GM21723 (cell line): ENCODE results near the gene DDX39A.
"Not testable (repeated sequence)": the region's sequence is repeated elsewhere in the genome, so short reads cannot be mapped to it uniquely, and the experiment has no call there.

Experiments
- ATAC-seq: cut with Tn5 transposase; IDR thresholded peaks from one replicate; pipeline ENCODE4 v1.9.1; 2021; ENCODE audit warnings: mild to moderate bottlenecking, moderate library complexity; ENCODE audit not compliant: unreplicated experiment

DDX39A gene

DNA sequence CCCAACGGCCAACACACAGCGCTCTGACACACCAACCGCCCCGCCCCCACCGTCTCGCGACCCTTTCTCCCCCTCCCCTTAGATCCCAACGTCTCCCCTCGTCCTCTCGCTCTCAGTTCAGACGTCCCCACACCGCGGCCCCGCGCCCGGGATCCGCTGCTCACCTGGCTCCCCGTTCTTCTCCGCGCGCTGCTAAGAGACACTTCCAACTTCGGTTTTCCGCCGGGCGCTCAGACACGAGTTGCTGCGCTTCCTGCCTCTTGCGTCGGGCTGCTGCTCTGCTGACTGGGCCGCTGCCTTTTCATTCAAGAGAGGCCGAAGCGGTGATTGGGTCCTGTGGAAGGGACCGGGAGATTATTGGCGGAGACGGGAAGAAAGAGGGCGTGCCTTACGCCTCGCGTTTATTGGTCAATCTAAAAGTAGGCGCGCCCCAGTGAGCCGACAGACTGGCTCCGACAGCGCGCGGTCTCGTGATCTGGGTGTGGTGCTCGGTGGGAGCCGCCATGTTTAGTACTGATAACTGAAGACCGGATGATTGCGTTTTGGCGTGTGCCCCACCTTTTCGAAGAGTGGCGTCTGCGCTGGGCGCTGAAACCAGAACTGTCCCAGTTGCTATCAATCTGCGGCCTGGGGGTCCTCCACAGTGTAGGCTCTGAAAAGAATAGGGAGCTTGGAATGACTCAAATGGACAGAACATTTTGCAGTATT lies at the start of gene DDX39A:
TSS of gene DDX39A (minus strand) at position 236 of the 708 bp plus-strand sequence. CDS start 6,121 bp downstream, outside the sequence.
- ATAC-seq: peak; percentile 86

DNA sequence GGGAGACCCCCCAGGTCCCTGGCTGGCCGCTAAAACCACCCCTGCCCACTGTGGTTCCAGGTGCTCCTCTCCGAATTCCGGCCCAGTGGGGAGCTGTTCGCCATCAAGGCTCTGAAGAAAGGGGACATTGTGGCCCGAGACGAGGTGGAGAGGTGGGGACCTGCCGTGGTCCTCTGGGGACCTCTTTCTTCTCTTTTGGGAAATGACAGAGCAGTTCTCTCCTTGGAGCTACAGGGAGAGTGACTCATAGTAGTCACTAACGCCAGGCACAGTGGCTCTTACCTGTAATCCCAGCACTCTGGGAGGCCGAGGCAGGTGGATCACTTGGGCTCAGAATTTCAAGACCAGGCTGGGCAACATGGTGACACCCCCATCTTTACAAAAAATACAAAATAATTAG lies 48.7 kb upstream of the DDX39A start:
- no peak for ATAC-seq

DNA sequence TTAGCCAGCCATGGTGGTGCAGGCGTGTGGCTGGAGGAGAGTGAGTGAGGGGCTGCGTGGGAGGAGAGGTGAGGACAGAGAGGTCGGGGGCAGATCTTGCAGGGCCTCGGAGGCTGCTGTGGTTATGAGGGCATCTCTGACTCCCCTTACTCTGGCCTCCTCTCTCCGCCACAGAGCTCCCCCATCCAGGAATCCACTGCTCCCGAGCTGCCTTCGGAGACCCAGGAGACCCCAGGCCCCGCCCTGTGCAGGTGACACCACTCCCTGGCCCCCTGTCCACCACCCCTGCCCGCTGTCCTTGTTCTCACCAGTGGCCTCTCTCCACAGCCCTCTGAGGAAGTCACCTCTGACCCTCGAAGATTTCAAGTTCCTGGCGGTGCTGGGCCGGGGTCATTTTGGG lies 48.2 kb upstream of the DDX39A start:
- no peak for ATAC-seq

DNA sequence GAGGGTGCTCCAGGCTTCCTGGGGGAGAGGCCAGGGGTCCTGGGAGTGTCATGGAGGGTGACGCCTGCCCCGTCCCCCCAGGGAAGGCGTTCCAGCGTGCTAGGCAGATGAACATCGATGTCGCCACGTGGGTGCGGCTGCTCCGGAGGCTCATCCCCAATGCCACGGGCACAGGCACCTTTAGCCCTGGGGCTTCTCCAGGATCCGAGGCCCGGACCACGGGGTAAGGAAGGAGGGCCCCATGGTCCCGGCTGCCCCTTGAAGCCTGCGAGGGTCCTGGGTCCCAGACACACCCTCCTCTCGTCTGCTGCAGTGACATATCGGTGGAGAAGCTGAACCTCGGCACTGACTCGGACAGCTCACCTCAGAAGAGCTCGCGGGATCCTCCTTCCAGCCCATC lies 44.6 kb upstream of the DDX39A start:
- ATAC-seq: no peak

DNA sequence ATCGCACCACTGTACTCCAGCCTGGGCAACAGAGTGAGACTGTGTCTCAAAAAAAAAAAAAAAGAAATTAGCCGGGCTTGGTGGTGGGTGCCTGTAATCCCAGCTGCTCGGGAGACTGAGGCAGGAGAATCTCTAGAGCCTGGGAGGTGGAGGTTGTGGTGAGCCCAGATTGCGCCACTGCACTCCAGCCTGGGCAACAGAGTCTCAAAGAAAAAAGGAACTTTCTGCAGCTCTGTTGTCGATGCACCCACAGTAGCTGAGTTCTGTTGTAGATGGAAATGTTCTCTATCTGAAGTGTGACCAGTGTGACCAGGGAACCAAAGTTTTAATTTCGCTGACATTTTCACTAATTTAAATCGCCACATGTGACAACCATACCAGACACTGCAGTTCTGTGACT lies 43.3 kb upstream of the DDX39A start:
- ATAC-seq: not testable (repeated sequence)

DNA sequence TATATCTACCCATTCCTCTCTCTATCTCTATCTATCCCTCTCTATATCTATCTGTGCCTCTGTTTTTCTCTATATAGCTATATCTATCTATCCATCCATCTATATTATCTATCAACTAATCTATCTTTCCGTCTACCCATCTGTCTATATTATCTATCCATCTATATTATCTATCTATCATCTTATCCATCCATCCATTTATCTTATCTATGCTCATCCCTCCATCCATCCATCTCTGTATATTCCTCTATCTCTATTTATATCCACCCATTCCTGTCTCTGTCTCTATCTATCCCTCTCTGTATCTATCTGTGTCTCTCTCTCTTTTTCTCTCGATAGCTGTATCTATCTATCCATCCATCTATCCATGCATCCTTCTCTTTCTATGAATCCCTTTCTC lies 41.8 kb upstream of the DDX39A start:
- no peak for ATAC-seq

DNA sequence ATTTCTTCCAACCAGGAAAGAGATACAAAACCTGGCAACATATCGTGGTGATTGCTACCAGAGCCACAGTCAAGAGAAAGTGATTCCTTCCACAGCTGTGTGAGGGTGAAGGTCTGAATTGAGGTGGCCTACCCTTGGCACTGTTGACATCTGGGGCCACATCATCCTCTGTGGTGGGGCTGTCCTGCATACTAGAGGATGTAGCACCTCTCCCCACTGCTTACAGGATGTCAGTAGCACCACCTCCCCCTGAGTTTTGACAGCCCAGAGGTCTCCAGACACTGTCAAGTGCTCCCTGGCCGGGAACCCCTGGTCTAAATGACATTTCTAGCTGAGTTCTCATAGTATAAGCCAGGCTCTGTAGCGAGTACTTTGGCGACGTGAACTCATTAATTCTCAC lies 40.6 kb upstream of the DDX39A start:
- no peak for ATAC-seq

DNA sequence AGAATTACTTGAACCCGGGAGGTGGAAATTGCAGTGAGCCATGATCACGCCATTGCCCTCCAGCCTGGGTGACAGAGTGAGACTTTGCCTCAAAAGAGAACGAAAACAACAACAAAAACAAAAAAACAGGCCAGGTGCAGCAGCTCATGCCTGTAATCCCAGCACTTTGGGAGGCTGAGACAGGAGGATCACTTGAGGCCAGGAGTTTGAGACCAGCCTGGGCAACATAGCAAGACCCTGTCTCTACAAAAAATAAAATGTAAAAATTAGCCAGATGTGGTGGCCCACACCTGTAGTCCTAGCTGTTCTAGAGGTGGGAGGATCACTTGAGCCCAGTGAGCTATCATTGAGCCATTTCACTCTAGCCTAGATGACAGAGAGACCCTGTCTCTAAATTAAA lies 33.2 kb upstream of the DDX39A start:
- not testable (repeated sequence) for ATAC-seq

DNA sequence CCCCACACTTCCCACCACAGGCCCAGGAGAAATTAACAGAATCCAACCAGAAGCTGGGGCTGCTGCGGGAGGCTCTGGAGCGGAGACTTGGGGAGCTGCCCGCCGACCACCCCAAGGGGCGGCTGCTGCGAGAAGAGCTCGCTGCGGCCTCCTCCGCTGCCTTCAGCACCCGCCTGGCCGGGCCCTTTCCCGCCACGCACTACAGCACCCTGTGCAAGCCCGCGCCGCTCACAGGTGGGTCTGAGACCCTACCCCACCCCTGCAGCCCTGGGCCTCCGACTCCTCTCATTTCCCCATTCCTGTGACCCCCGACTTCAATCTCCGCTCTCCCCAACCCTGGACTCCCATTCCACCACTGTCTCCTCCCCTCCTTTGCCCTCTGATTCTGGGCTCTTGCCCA lies 31.7 kb upstream of the DDX39A start:
- no peak for ATAC-seq

DNA sequence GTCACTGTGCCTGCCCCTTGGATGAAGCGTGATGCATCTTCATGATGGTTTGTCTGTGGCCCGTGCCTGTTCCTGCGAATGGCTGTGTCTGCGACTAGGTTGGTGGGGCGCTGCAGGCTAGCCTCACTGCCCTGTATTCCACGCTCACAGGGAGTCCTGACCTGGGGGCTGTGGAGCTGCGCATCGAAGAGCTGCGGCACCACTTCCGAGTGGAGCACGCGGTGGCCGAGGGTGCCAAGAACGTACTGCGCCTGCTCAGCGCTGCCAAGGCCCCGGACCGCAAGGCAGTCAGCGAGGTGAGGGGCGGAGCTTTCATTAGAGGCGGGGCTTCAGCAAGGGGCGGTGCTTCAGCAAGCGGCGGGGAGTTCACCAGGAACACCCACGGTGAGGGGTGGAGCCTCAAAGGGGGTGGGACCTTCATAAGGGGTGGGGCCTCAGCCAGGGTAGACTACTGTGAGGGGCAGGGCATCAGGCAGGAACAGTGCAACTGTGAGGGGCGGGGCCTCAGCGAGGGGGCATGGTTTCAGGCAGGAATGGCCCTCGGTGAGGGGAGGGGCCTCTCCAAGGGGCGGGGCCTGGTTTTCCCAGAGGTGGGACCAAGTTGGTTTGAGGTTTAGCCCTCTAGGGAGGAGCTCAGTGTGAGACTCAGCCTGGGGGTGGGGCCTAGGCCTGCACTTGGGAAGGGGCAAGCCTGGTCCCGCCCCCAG lies 31.2 kb upstream of the DDX39A start:
- ATAC-seq: no peak

DNA sequence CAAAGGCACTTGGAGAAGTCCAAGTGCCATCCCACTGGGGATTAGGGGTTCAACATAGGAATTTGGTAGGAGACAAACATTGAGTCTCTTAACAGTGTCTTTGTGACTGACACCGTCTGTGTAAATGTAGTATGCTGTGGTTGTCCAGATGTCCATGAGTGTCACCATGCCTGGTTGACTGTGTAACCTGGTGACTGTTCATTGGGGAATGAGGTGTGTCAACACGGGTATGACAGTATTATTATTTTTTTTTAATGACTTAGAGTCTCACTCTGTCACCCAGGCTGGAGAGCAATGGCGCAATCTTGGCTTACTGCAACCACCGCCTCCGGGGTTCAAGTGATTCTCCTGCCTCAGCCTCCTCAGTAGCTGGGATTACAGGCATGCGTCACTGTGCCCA lies 30.2 kb upstream of the DDX39A start:
- ATAC-seq: no peak

DNA sequence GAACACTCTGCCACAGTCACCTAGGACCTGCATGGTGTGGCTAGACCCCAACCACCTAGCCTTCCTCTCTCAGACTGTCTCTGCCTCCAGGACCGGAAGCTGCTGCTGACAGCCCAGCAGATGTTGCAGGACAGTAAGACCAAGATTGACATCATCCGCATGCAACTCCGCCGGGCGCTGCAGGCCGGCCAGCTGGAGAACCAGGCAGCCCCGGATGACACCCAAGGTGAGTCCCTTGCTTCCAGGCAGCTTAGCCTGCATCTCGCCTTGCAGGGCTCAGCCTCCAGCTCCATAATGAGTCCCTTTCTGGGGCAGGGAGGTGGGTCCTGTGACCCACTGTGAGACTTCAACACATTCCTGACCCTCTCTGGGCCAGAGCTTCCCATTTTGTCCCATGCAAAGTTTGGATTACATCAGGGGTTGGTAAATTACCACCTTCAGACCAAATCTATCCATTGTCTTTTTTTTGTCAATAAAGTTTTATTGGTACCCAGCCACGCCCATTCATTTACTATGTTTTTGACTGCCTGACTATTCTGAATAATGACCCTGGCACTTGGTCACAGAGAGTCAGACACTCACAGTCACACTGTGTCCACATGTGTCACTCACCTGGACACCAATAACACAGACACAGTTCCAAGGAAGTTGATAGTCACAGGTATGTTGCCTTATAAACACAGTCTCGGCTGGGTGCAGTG lies 27.3 kb upstream of the DDX39A start:
- ATAC-seq: no peak

DNA sequence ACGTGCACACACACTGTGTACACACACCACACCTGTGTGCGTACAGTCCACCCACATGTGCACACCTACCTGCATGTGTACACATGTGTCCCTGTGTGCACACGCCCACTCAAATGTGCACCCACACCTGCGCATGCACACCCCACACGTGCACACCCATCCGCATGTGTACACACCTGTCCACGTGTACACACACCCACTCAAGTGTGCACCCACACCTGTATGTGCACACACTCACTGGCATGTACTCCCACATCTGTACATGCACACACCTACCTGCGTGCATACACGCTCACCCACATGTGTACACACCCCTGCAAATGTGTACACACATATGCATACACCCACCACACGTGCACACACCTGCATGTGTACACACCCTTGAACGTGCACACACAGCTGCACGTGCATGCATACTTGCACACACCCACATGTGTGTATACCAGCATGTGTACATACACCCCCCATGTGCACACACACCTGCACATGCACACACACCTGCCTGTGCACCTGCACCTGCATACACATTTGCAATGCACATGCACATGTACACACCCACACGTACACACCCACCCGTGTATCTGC lies 24.6 kb upstream of the DDX39A start:
- ATAC-seq: no peak

DNA sequence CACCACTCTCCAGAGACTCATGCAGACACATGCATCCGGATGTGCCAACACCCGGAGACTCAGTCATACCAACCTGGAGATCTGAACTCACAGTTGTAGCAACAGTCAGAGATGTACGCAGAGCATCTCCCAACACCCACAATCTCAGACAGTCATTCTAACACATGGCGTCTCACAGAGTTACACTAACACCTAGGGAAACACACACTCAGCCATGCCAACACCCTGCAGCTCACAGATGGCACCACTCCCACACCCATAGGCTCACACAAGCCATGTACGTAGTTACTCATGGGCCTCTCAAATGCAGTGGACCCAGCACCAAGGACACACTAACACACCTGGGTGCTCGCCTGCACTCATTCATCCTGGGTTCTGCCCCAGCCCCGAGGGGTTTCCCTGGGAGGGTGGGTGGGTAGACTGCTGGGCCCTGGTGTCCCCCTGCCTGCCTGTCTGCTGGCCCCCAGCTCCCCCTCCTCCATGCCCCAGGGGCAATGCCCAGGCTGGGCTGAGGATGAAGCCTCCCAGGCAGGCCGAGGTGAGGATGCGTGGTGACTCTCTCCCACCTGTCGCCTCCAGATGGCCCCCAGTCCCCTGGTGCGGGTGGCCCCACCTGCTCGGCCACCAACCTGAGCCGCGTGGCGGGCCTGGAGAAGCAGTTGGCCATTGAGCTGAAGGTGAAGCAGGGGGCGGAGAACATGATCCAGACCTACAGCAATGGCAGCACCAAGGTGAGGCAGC lies 23.9 kb upstream of the DDX39A start:
- no peak for ATAC-seq

DNA sequence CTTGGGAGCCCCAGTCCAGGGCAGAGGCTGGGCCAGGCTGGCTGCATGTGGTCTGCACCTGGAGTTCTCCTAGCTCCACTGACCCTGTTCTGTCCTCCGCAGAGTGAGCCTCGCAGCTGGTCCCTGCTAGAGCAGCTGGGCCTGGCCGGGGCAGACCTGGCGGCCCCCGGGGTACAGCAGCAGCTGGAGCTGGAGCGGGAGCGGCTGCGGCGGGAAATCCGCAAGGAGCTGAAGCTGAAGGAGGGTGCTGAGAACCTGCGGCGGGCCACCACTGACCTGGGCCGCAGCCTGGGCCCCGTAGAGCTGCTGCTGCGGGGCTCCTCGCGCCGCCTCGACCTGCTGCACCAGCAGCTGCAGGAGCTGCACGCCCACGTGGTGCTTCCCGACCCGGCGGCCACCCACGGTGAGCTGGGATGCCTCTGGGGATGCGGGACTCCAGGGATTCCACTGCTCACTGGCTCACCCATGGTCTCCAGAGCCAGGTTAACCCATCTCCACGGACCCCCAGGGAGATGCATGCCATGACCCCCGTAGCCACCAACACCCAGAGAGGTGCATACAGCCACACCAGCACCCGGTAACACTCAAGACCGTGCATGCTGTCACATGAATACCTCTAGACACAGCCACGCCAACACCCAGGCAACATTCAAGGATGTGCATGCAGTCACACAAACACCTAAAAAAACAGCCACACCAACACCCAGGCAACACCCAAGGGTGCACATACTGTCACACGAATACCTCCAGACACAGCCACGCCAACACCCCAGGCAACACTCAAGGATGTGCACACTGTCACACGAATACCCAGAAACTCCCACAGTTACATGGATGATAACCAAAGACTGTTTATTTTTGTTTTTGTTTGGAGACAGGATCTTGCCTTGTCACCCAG lies 22.1 kb upstream of the DDX39A start:
- ATAC-seq: no peak

DNA sequence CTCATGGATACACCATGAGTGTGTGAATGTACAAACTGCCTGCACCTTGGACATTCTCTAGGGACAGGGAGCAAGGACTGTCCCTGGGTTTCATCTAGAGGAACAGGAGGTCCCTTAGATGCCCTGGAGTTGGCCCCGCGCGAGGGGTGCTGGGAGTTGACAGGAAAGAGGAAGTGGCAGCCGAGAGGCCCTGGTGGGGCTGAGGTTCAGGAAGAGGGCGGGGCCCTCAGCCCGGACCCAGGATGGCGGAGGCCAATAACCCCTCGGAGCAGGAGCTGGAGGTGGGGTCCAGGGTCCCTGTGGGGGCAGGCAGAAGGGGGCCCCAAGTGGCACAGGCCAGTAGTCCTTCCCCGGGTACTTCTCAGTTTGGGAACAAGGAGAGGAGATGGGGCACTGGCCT lies 20.9 kb upstream of the DDX39A start:
- peak; percentile 86 for ATAC-seq

DNA sequence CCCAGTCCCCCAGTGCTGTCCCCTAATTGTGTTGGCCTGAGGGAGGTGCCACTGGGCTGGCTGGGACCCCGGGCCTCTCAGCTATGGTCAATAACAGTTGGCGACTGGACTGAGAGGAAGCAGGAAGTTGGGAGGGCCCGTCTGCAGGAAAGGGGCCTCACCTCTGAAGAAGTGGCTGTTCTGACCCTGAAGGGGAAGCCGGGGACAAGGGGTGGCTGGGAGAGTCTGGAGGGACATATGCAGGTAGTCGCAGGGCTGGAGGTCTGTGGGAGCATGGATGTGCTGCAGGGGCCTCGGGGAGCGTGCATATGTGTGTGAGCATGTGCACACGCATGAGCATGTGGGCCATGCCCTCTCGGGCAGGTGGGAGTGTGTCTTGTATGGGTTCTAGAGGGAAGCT lies 19.9 kb upstream of the DDX39A start:
- no peak for ATAC-seq

DNA sequence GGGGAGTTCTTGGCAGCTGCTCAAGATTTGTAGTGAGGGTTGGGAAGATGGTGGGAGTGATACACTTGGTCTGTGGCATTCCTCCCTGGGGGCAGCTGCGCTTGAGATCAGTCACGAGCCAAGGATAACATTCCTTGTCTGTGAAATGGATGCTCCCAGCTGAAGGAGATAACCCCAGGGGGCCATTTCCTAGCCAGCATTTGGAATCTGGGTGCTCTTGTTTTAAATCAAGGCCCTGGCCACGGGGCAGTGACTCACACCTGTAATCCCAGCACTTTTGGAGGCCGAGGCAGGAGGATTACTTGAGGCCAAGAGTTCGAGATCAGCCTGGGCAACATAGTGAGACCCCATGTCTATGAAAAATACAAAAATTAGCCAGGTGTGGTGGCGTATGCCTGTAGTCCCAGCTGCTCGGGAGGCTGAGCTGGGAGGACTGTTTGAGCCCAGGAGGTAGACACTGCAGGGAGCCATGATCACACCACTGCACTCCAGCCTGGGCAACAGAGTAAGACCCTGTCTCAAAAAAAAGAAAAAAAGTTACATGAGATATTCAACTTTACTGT lies 18.5 kb upstream of the DDX39A start:
- no peak for ATAC-seq

DNA sequence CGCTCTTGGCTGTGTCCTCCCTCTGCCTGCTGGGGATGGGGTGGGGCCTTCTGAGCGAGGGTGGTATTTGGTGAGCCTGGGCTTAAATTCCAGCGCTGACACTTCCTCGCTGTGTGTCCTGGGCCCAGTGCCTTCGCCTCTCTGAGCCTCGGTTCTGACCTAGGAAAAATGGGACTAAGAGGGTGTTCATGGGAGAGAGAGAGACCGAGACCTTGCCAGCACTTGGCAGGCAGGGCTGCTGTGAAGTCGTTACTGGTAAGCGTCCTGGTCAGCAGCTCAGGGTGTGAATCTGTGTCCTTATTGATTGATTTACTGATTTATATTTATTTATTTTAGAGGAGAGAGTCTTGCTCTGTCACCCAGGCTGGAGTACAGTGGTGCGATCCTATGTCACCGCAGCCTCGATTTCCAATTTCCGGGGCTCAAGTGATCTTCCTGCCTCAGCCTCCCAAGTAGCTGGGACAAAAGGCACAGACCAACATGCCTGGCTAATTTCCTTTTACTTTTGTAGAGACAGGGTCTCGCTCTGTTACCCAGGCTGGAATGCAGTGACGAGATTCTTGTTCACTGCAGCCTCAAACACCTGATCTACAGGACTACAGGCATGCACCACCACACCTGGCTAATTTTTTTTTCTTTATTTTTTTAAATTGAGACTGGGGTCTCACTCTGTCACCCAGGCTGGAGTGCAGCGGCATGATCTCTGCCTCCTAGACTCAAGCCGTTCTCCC lies 16.3 kb upstream of the DDX39A start:
- no peak for ATAC-seq
